PC-9 (cell line): ENCODE results near the gene PAK4. TPM values are rescaled to one million over a fixed set of nuclear protein-coding genes. Genes with fewer than 3 reads are reported as not detected.

ENCODE experiments used
- BruUV-seq: library from RNA; stranded (reverse); fragments of 400-500 nt; replicated peaks from 2 replicates; lab custom pipeline; 2021; lab: Mats Ljungman, UMichigan
- CTCF ChIA-PET: fragments of 300-600 bp; sonication (Branson Sonifier 250); formaldehyde crosslinking; loops from one replicate; lab custom pipeline; 2022; ENCODE audit warnings: antibody characterized with exemption; lab: Charles Lee
- POLR2A ChIA-PET: fragments of 300-600 bp; sonication (Branson Sonifier 250); formaldehyde crosslinking; loops from one replicate; lab custom pipeline; 2022; ENCODE audit warnings: antibody characterized with exemption; ENCODE audit not compliant: unreplicated experiment; lab: Charles Lee
- DNase-seq, 2 experiments: peaks; one replicate each; pipeline versions ENCODE4 v3.0.0 to v3.0.0-alpha.2; 2015 to 2022; ENCODE audit warnings: mixed read lengths in 1 of 2
- H2AFZ ChIP-seq: fragments of 200-600 bp; sonication (generic); 2 replicates; pipeline ENCODE4 v1.8.1; 2017; ENCODE audit warnings: antibody characterized with exemption
- H3F3A ChIP-seq: fragments of 200-600 bp; sonication (generic); 2 replicates; pipeline ENCODE4 v1.8.1; 2017; ENCODE audit warnings: antibody characterized with exemption, mild to moderate bottlenecking, low read depth; ENCODE audit not compliant: insufficient read depth
- H3K27ac ChIP-seq: fragments of 200-600 bp; sonication (generic); 2 replicates; pipeline ENCODE4 v1.6.1; 2016; ENCODE audit warnings: mixed run types
- H3K27me3 ChIP-seq: fragments of 200-600 bp; sonication (generic); 2 replicates; pipeline ENCODE4 v1.6.1; 2016; ENCODE audit warnings: low read depth, mixed run types; ENCODE audit not compliant: insufficient read depth
- H3K36me3 ChIP-seq: fragments of 200-600 bp; sonication (generic); 2 replicates; pipeline ENCODE4 v1.6.1; 2016; ENCODE audit warnings: low read depth, mixed run types
- H3K4me1 ChIP-seq: fragments of 200-600 bp; sonication (generic); replicated peaks from 2 replicates; pipeline ENCODE4 v1.6.1; 2016; ENCODE audit warnings: mixed run types; ENCODE audit not compliant: insufficient read depth
- H3K4me2 ChIP-seq: fragments of 200-600 bp; sonication (generic); 2 replicates; pipeline ENCODE4 v1.6.1; 2017; ENCODE audit warnings: mixed run types
- H3K4me3 ChIP-seq: fragments of 200-600 bp; sonication (generic); 2 replicates; pipeline ENCODE4 v1.6.1; 2016; ENCODE audit warnings: mixed run types
- H3K79me2 ChIP-seq: fragments of 200-600 bp; sonication (generic); 2 replicates; pipeline ENCODE4 v1.6.1; 2017; ENCODE audit warnings: low read depth, mixed run types
- H3K9me2 ChIP-seq: fragments of 200-600 bp; sonication (generic); 2 replicates; pipeline ENCODE4 v1.8.1; 2017; ENCODE audit warnings: mild to moderate bottlenecking; ENCODE audit not compliant: insufficient read depth
- H3K9me3 ChIP-seq: fragments of 200-600 bp; sonication (generic); 2 replicates; pipeline ENCODE4 v1.8.1; 2016; ENCODE audit warnings: low read depth; ENCODE audit not compliant: insufficient read depth
- H4K20me1 ChIP-seq: fragments of 200-600 bp; sonication (generic); 2 replicates; pipeline ENCODE4 v1.8.1; 2017; ENCODE audit not compliant: insufficient read depth
- EZH2 ChIP-seq: fragments of 200-600 bp; sonication (generic); IDR thresholded peaks from 2 replicates; pipeline ENCODE4 v1.8.0; 2017; ENCODE audit warnings: antibody characterized with exemption, low read depth
- intact Hi-C: fragments of 100-400 bp; cut with micrococcal nuclease; formaldehyde crosslinking; loops from one replicate; pipeline ENCODE4 v1.10.0; 2022; ENCODE audit not compliant: unreplicated experiment
- total RNA-seq: library from RNA; stranded (reverse); gene quantifications from 2 replicates; pipeline ENCODE4 v1.2.3, GENCODE V29; 2021
- TF ChIP-seq, protein P1 (sequence below): fragments of 200-600 bp; sonication (generic); conservative IDR thresholded peaks from 2 replicates; pipeline ENCODE4 v1.6.1; 2017; ENCODE audit warnings: mixed run types, antibody characterized with exemption, mild to moderate bottlenecking, moderate library complexity

PAK4 gene
- total RNA-seq, 1 experiment from 2014 or later = 77.8 TPM

DNA sequence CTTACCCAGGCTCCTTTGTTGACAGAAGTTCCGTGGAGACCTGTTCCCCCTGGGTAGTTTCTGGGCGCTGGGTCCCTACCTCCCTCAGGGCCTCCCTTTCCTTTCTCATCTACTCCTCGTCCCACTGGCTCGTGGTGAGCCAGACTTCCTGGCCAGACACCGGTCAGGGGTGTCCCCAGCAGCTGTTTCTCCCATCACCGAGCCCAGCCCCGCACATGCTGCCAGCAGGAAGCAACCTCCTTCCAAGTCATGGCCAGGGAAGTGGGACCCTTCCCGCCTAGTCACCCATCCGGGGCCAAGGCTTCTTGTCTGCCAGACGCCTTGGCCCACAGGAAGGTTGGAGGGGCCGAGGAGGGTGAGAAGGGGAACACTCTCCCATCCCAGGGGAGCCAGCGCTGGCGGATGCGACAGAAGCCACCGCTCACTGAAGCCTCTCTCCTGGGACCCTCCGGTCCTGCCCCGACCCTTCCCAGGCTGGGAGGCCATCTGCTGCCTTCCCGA, 5.7 kb downstream of the PAK4 start:
- no TSS peak for BruUV-seq
- H3K36me3 ChIP-seq = no peaks in the 10 kb centered on the region
- peaks cover 88% of the 10 kb centered on the region for H3K79me2 ChIP-seq
- peaks cover 12% of the 10 kb centered on the region for H3K4me1 ChIP-seq
- no peaks in the 10 kb centered on the region for H3K27me3 ChIP-seq
- CTCF ChIA-PET = no interaction called here
- H3K9me3 ChIP-seq = no peaks in the 10 kb centered on the region
- H3F3A ChIP-seq = no peaks in the 10 kb centered on the region
- POLR2A ChIA-PET = interaction anchor here (0.6 kb wide), 1 partner anchor 46 kb away, joined by 6 read pairs; no protein-coding TSS in a partner anchor
- H3K9me2 ChIP-seq = no peaks in the 10 kb centered on the region
- peaks cover 69% of the 10 kb centered on the region for H4K20me1 ChIP-seq
- no peak overlapping the region for H2AFZ ChIP-seq
- H3K27ac ChIP-seq = no peak overlapping the region
- no peak overlapping the region for H3K4me2 ChIP-seq
- H3K4me3 ChIP-seq = no peak overlapping the region
- TF ChIP-seq, protein P1, sequence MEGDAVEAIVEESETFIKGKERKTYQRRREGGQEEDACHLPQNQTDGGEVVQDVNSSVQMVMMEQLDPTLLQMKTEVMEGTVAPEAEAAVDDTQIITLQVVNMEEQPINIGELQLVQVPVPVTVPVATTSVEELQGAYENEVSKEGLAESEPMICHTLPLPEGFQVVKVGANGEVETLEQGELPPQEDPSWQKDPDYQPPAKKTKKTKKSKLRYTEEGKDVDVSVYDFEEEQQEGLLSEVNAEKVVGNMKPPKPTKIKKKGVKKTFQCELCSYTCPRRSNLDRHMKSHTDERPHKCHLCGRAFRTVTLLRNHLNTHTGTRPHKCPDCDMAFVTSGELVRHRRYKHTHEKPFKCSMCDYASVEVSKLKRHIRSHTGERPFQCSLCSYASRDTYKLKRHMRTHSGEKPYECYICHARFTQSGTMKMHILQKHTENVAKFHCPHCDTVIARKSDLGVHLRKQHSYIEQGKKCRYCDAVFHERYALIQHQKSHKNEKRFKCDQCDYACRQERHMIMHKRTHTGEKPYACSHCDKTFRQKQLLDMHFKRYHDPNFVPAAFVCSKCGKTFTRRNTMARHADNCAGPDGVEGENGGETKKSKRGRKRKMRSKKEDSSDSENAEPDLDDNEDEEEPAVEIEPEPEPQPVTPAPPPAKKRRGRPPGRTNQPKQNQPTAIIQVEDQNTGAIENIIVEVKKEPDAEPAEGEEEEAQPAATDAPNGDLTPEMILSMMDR = no peak
- no peak for TF ChIP-seq EZH2
- intact Hi-C loops = no loop called here
- no peak for DNase-seq

DNA sequence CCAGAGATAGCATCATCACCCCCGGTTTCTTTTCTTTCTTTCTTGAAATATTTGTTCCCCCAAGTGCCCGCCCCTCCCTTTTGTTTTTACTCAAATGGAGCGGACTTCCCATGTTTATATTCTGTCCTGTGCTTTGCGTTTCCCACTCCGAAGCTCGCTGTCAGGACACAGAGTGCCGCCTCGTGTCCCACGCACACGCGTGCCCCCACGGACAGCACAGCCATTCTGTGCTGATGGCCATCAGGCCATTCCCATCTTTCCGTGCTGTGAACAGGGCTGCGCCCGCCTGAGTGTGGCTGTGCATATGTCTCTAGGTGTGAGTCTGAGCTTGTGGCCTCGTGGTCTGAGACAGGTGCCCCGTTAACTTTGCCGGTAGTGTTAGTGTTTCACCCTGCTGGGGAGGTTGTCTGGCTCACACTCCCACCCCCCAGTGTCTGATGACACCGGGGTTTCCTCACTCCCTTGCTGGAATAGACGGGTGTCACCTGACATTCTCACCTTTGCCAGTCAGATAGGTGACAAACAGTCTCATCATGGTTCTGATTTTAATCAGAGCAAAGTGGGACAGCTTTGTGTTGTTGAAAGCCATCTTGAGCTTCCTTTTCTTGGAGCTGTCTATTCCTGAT, 6.9 kb downstream of the PAK4 start:
- no peak for DNase-seq
- Histone ChIP-seq H2AFZ (no peak overlapping the region), H3F3A (no peaks in the 10 kb centered on the region), H4K20me1 (peaks cover 67% of the 10 kb centered on the region), H3K36me3 (no peaks in the 10 kb centered on the region), H3K79me2 (peaks cover 88% of the 10 kb centered on the region), H3K9me2 (no peaks in the 10 kb centered on the region), H3K27ac (no peak overlapping the region), H3K9me3 (no peaks in the 10 kb centered on the region), H3K4me2 (no peak overlapping the region), H3K4me3 (no peak overlapping the region), H3K27me3 (no peaks in the 10 kb centered on the region), H3K4me1 (peaks cover 9% of the 10 kb centered on the region)
- intact Hi-C loops = no loop called here
- BruUV-seq = no TSS peak
- TF ChIP-seq, protein P1 = no peak
- no peak for TF ChIP-seq EZH2
- CTCF ChIA-PET = interaction anchor here (0.5 kb wide), 1 partner anchor 148 kb away, joined by 3 read pairs; no protein-coding TSS in a partner anchor
- POLR2A ChIA-PET = interaction anchor here (0.6 kb wide), 1 partner anchor 389 kb away, joined by 3 read pairs; no protein-coding TSS in a partner anchor

DNA sequence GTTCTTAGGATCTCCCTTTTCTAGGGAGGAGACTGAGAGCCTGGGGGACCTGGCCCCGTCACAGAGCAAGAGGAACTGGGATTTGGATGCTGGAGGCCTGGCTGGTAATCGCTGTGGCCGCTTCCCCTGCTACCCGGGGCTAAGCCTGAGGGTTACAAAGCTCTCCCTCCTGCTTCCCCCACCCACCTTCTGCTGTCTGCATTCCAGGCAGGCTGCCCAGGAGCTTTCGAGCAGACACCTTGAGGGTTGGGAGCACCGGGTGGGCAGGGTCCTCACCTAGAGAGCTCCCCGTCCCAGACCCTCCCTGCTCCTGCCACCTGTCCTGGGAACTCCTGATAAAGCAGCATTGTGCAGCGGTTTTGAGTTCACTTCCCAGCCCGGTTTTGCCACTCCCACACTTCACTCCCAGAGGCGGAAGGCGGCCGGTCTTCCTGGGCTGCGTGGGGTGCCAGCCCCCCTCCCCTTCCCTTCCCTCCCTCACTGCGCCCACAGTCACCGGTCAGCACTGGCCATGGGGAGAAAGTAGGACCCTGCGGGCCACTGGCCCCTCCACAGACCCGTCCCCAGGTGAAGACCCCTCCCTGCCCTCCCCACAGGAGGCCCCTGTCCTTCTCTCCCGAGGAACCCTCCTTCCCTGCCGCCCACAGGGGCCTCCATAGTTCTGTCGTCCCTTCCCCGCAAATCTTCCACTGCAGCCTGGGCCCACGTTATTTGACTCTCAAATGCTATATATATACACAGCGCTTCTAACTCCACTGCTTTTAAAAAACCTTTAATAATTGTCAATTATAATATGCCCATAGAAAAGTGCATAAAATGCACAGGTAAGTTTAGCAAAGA, 8.1 kb downstream of the PAK4 start:
- Histone ChIP-seq H3K79me2 (peaks cover 84% of the 10 kb centered on the region), H3K4me3 (no peak overlapping the region), H2AFZ (no peak overlapping the region), H3K36me3 (no peaks in the 10 kb centered on the region), H3F3A (no peaks in the 10 kb centered on the region), H4K20me1 (peaks cover 70% of the 10 kb centered on the region), H3K4me1 (peaks cover 9% of the 10 kb centered on the region), H3K9me2 (no peaks in the 10 kb centered on the region), H3K4me2 (no peak overlapping the region), H3K27me3 (no peaks in the 10 kb centered on the region), H3K9me3 (no peaks in the 10 kb centered on the region), H3K27ac (no peak overlapping the region)
- TF ChIP-seq EZH2 = no peak
- TF ChIP-seq, protein P1 = no peak
- intact Hi-C loops = no loop called here
- ChIA-PET POLR2A (no interaction called here), CTCF (no interaction called here)
- no peak for DNase-seq
- BruUV-seq = no TSS peak
